ENCODE measurements around the gene MYBPC2. TPM values are rescaled to one million over a fixed set of nuclear protein-coding genes. Genes with fewer than 3 reads are reported as not detected.
"Not testable (repeated sequence)": the region's sequence is repeated elsewhere in the genome, so short reads cannot be mapped to it uniquely, and the experiment has no call there.

Gene MYBPC2
- total RNA-seq, 2 experiments from 2014 or later, result 0.11 to 0.59 TPM

GRCh38 chr19:50465986-50466705, 33.5 kb downstream of the MYBPC2 start:
- POLR2A ChIA-PET, result interaction anchor here (0.9 kb wide), 1 partner anchor 14 kb away, joined by 3 read pairs; no protein-coding TSS in a partner anchor
- Mint-ChIP-seq H3K4me3 (no peak overlapping the region), H3K27ac (no peak overlapping the region), H3K9me3 (no peaks in the 10 kb centered on the region), H3K4me1 (ENCODE audit: low read depth) (peaks cover 3% of the 10 kb centered on the region), H3K36me3 (ENCODE audit: low read depth) (no peaks in the 10 kb centered on the region), H3K27me3 (peaks cover 9% of the 10 kb centered on the region)
- intact Hi-C loops (cut with micrococcal nuclease), result no loop called here
- CTCF ChIA-PET, result interaction anchor here (1.5 to 1.6 kb wide), 2 partner anchors 13 to 109 kb away, joined by 7 to 8 read pairs; no protein-coding TSS in a partner anchor
- ATAC-seq, result no peak
- TF ChIP-seq CTCF (IDR thresholded peaks at IDR 0.05), result no peak
- DNase-seq, result no peak

- CTCF ChIA-PET, result interaction anchor here (1.5 kb wide), 1 partner anchor 109 kb away, joined by 7 read pairs; no protein-coding TSS in a partner anchor
Measured at GRCh38 chr19:50466706-50467039, 34.0 kb downstream of the MYBPC2 start.

GRCh38 chr19:50467566-50467965, 34.9 kb downstream of the MYBPC2 start:
- ATAC-seq (no peak), DNase-seq (no peak)
- Mint-ChIP-seq H3K4me3 (no peak overlapping the region), H3K9me3 (no peaks in the 10 kb centered on the region), H3K4me1 (ENCODE audit: low read depth) (no peaks in the 10 kb centered on the region), H3K36me3 (ENCODE audit: low read depth) (no peaks in the 10 kb centered on the region), H3K27me3 (peaks cover 5% of the 10 kb centered on the region), H3K27ac (no peak overlapping the region)
- ChIA-PET POLR2A (no interaction called here), CTCF (no interaction called here)
- intact Hi-C loops (cut with micrococcal nuclease), result no loop called here
- no peak for TF ChIP-seq CTCF (IDR thresholded peaks at IDR 0.05)

More at GRCh38 chr19:50466706-50467039, 34.0 kb downstream of the MYBPC2 start:
- Mint-ChIP-seq H3K36me3 (ENCODE audit: low read depth) (no peaks in the 10 kb centered on the region), H3K9me3 (no peaks in the 10 kb centered on the region), H3K4me3 (no peak overlapping the region), H3K27me3 (peaks cover 5% of the 10 kb centered on the region), H3K27ac (no peak overlapping the region), H3K4me1 (ENCODE audit: low read depth) (no peaks in the 10 kb centered on the region)
- DNase-seq, result no peak
- TF ChIP-seq CTCF (IDR thresholded peaks at IDR 0.05), result no peak
- ATAC-seq, result no peak
- POLR2A ChIA-PET, result interaction anchor here (0.9 kb wide), 1 partner anchor 15 kb away, joined by 3 read pairs; no protein-coding TSS in a partner anchor
- intact Hi-C loops (cut with micrococcal nuclease), result no loop called here

- no peak overlapping the region for H3K27ac Mint-ChIP-seq
- intact Hi-C loops (cut with micrococcal nuclease), result no loop called here
- no peak for DNase-seq
- no peaks in the 10 kb centered on the region for H3K4me1 Mint-ChIP-seq (ENCODE audit: low read depth)
- no peaks in the 10 kb centered on the region for H3K36me3 Mint-ChIP-seq (ENCODE audit: low read depth)
- H3K9me3 Mint-ChIP-seq, result no peaks in the 10 kb centered on the region
- H3K27me3 Mint-ChIP-seq, result peaks cover 2% of the 10 kb centered on the region
- TF ChIP-seq CTCF (IDR thresholded peaks at IDR 0.05), result no peak
- no peak overlapping the region for H3K4me3 Mint-ChIP-seq
- ChIA-PET POLR2A (no interaction called here), CTCF (interaction anchor here (0.9 kb wide), 1 partner anchor 8 kb away, joined by 3 read pairs; no protein-coding TSS in a partner anchor)
- ATAC-seq, result no peak
Measured at GRCh38 chr19:50468818-50469217, 36.1 kb downstream of the MYBPC2 start.

GRCh38 chr19:50473336-50473735, 40.6 kb downstream of the MYBPC2 start:
- intact Hi-C loops (cut with micrococcal nuclease); DNase-seq; ATAC-seq; H3K4me3 Mint-ChIP-seq; H3K27ac Mint-ChIP-seq; H3K27me3 Mint-ChIP-seq; H3K9me3 Mint-ChIP-seq: not testable (repeated sequence)
- CTCF ChIA-PET, result interaction anchor here (1.4 to 1.5 kb wide), 2 partner anchors 105 to 251 kb away, joined by 3 to 4 read pairs; no protein-coding TSS in a partner anchor
- peaks cover 19% of the 10 kb centered on the region for H3K4me1 Mint-ChIP-seq (ENCODE audit: low read depth)
- POLR2A ChIA-PET, result interaction anchor here (0.7 kb wide), 1 partner anchor 25 kb away, joined by 4 read pairs; no protein-coding TSS in a partner anchor
- peaks cover 16% of the 10 kb centered on the region for H3K36me3 Mint-ChIP-seq (ENCODE audit: low read depth)
